Dedifferentiated amniotic fluid mesenchymal stem cell (primary cell): ENCODE results near the gene DST.
"Not testable (repeated sequence)": the region's sequence is repeated elsewhere in the genome, so short reads cannot be mapped to it uniquely, and the experiment has no call there.

Experiments used
- DNase-seq: peaks from one replicate; pipeline ENCODE4 v3.0.0-alpha.2; 2016; ENCODE audit errors: extremely low spot score

The DST gene

DNA sequence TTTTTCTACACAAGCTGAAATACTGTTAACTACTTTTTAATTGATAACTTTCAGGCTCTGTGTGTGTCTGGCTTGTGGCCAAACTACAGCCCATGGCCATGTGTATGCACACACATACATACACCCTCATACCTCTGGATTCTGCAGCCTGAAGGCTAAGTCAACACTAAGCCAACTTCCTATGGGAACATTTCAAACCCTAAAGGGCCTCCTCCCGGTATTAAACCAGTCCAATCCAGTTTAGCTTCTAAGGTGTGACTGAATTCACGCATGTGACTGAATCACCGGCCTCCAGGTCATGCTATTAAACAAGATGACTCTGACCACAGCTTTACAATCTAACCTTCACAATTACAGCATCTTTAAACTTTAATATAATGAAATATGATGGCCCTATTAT, 20.7 kb upstream of the DST start:
- no peak for DNase-seq

DNA sequence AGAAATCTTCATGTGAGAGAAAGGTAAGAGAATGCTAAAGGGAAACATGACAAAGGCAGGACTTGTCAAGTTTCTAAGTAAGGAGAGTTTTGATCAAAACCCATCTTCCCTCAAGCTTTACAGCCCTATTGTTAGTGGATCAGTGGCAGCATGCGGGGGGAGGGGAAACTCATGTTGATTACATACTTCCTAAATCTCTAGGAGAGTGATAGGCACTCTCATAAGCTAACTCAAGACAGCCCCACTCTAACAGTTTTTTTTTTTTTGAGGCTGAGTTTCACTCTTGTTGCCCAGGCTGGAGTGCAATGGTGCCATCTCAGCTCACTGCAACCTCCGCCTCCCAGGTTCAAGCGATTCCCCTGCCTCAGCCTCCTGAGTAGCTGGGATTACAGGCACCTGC, 18.6 kb upstream of the DST start:
- not testable (repeated sequence) for DNase-seq

DNA sequence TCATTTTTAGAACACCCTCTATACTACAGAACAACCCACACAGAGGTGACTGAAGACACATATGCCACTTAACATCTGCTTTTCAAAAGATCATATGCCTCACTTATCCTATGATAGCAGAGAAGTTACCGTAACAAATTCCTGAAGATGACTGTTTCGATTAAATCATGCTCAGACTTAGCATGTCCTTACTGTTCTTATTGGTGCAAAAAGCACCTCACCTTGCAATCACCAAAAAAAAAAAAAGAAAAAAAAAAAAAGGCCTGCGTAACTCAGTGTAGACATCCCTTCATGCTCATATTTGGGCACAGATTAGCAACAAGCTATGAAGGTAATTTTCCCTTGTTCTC, 17.7 kb upstream of the DST start:
- DNase-seq: no peak

DNA sequence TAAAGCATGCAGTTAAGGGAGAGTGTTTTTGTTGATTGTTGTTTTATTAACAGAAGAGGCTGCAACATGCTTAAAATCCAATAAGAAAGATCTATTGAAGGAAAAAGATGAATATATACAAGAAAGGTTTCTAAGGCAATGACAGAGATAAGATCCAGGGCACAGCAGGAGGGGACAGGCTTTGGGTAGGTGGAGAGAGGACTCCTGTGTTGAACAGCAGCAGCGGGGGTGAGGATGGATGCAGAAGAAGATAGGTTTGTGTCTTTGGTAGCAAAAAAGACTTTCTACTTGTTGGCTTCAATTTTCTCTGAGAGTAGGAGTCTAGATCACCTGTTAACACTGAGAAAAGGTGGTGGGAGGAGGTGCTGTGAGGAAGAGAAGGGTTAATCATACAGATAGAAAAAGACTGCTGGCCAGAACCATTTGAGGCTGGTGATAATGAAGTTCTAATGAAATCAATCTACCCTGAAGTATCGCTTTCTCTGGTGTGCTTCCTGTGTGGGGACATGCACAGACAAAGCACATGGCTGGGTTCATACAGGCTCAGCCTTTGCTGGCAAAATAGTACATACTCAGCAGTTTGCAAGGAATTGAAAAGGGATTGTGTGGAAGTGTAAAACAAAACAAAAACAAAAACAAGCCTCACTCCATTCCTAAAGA, 17.2 kb upstream of the DST start:
- no peak for DNase-seq

DNA sequence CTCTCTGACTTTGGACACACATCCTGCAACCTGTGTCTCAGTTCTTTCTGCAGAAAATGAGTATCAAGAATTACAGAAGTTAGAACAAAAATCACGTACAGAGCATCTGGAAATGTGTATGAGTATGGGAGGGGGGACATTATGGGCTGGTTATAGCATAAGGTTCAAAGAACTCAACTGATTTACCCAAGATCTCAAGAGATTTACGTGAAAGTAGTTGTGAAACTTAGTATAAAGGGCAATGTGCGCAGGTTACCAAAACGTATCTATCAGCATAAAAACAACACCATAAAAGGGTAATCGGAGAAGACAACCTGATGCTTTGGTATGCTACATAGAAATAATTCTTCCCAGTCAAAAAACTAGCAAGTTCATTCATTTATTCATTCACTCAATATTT, 15.6 kb upstream of the DST start:
- no peak for DNase-seq

DNA sequence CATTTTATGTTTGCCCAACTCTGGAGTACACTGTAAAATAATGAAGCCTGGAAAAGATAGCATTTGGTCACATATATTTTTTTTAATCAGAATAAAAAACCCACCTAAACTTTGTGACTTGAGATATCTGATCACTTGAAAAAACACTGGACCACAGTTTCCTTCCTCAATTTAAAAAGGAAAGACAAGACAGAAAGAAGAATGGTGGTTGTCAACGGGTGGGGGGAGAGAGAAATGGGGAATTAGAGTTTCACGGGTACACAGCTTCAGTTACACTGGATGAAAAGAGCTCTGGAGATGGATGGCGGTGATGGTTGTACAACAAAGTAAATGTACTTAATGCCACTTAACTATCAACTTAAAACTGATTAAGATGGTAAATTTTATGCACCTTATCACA, 14.7 kb upstream of the DST start:
- no peak for DNase-seq

DNA sequence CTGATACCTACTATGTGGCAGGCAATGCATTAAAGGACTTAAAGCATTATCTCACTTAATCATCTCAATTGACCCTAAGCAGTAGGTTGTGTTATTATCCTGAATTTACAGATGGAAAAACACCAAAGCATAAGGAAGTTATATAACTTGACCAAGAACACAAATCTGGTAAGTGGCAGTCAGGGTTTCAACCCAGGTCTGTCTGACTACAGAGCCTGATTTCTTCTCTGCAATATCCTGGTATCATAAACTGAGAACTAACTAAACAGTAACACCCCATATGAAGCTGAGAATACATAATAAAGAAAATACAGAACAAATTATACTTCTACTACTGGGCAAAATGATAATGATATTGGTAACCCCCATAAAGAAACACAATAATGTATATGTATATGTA, 13.8 kb upstream of the DST start:
- DNase-seq: no peak

DNA sequence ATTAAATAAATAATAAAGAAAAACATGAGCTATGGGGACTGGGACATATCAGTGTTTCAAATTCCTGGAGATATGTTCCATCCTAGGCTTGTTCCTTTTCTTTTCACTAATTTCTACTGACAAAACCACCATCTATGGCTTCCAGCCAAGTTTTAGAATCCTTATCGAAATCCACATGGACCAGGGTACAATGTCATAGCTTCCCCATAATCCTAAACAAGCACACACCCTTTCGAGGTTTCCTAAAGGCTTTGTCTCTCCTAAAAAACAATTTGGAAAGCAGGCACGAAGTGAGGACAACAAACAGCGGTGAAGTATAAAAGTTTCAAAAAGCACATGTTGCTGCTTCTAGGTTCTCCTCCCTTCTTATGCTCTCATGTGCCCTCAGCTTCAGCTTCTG, 13.3 kb upstream of the DST start:
- DNase-seq: no peak

DNA sequence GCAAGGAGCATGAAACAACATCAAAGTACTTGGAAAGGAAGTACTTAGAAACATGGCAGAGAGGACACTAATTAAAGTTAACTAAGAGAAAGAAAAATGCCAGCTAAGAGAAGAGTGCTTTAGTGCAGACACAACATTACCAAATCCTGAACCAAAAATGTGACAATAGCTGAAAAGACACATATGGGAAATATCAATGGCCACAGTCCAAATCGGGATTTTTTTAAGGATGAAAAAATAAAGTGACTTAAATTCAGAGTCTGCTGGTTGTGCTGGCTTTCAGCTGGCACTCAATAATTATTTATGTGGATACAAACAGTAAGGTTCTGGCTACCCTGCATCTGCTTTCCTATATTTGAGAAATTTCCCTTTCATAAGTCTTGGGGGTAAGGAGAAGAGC, 12.6 kb upstream of the DST start:
- no peak for DNase-seq

DNA sequence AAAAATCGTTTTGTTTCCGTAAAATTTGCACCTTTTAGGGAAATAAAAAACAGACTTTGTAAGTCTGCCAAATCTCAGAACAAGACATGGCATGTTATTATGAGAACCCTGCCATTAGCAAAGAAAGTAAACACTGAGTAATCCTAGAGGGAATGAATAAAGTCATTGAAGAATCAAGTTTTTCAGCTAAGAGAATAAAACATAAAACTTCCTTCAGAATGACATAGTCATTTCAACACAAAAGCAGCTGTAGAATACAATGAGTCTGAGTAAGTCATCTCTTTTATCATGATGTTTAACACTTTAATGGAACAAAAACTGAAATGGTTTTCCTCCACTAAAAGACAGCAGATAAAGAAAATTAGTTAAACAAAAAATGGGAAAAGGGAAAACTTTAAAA, 10.3 kb upstream of the DST start:
- peak; percentile 78 for DNase-seq

DNA sequence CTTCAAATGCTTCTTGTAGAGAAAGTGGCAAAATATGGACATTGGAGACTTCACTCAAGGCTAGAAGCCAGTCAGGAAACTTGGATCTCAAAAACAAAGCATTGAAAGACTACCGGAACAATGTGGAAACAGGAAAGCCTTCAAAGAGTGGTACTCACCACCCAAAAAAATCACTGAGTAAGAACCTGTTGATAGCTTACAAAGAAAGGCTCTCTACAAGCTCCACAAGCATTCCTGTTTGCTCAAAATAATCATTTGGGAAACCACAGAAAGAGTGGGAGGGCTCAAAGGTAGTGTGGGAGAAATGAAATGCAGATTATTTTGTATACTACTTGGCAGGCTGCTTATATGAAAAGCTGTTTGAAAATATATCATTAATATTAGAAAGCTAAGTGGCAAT, 9.5 kb upstream of the DST start:
- DNase-seq: no peak

DNA sequence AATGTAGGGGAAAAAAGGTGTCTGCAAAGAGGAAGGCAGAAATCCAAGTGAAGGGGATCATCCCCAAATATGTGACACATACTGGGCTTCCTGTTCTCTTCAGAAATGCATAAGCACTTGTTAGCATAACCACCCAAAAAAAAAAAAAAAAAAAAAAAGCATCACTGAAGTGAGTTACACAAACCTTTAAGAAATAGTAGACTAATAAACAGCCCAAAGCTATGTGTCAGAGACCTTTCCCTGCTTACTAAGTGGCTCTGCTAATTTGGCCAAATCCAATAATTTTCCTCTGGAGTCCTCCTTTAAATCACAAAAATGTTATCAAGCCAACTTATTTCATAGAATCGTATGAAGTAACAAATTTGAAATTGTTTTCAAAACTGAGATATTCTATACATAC, 7.5 kb upstream of the DST start:
- no peak for DNase-seq

DNA sequence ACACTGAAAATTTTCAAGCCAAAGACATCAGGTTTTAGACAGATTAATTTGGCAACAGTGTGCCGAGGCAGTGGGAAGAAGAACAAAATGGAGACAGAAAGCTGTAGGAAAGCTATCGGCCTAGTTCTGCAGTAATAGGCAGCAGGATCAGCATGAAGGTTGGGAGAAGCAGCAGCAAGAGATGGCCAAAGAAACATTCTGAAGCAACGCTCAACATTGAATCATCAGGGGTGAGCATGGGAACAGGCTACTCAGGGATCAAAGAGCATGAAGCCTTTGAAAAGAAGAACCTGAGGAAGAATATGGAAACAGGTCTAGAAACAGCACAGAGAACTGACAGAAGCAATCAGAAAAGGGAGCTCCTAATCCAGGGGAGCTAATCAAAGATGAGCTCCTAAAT, 7.1 kb upstream of the DST start:
- no peak for DNase-seq

DNA sequence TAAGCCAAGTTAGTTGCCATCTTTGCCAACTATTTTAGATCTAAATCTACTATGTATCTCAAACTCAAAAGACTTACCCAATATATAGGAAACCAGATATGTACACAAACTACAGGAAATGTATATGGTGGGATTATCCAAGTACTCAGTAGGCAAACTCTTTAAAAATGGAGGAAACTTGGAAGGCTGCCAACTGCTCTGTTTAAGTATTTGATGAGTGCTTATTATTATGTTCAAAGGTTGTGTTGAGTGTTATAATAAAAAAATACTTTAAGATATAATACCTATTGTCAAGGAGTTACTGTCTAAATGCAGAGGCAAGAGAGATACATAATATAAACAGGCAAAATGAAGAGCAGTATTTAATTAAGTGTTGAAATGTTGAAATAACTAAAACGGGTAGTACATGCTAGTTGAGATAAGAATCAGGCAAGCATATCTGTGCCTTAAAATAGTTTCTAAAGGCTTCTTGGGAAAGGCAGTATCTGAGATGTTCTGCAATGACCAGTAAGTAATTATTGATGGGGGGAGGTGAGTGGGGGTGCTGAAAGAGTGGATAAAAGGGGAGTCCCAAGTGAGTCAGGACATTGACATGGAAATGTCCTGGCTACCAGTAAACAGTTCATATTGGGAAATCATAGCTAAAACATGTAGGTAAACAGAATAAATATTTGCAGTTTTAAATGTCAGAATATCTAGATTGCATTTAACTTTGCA, 6.5 kb upstream of the DST start:
- no peak for DNase-seq

DNA sequence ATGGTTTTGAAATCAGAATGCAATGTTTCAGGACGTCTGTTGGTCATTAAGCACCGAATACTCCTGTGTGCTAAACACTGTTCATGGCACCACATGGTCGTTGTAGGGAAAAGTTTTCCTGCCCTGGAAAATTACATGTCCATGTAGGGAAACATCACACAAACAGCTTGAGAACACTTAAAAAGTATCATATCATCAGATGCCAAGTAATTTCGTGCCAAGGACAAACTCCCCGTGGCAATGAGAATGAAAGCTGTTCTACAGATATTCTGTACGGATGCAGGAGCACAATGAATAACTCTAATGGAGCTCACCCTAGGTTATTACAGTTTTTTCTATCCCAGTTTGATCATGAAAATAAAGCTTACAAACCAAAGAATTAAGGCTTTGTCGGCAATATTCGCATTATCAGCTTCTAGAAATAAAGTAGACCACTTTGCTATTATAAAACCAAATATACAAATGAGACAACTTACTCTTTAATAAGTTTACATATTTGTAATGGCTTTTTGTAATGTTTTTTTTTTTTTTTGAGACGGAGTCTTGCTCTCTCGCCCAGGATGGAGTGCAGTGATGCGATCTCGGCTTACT, 4.6 kb upstream of the DST start:
- DNase-seq: no peak

DNA sequence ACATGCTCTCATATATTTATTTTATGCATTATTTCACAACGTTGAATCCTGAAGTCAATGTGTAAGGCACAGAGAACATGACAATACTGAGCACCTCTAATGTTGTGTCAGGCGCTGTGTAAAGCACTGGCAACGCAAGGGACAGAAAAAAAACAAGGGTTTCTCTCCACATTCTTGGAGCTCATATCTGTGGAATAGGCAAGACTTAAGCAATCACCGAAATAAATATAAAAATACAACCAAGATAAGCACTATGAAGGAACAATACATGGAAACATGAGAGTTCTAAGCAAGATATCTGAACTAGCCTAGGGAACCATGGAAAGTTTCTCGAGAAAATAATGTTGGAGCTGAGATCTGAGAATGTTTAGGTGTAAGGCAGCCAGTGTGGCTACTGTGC, 1.7 kb upstream of the DST start:
- DNase-seq: no peak

DNA sequence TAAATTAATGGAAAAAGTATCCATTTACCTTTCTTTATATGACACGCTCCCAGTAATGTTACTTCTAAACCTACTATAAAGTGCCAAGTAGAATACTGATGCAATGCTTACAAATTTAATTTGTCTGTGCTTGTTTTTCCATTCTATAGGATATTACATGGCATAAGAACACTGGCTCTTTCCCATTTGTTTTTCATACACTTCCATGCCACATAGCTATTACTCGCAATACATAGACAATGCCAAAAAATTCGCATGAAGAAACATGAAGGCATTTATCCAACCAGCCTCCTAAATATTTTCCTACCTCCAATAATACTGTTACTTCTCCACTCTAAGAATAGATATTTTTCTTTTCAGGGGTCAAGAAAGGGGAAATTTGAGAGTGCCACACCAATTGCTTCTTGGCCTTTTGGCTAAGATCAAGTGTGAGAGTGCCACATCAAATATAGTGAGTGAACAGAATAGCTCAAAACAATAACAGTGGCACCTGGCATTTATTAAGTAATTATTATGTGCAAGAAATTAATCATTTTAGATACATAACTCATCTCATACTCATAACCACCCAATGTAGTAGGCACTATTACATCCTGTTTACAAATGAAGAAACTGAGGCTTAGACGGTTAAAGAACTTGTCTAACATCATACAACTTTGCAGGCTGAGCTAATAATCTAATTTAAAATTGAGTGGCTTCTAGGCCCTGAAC, 845 bp upstream of the DST start:
- no peak for DNase-seq

DNA sequence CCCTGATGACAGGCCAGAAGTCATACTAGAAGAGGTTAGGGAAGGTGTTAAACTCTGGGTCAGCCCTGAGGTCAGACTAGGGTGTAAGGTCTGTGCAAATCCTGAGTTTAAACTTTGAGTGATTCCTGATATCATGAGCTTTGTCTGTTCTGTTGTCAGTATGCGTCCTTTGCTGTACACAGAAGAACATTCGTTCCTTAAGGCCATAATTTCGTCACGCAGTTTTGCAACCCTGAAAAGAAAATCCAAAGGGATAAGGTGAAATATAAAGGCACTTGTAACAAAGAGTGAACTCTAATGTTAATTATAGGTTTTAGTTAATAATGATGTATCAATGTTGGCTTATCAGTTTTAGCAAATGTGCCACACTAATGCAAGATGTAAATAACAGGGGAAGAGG, 2.3 kb downstream of the DST start:
- no peak for DNase-seq

DNA sequence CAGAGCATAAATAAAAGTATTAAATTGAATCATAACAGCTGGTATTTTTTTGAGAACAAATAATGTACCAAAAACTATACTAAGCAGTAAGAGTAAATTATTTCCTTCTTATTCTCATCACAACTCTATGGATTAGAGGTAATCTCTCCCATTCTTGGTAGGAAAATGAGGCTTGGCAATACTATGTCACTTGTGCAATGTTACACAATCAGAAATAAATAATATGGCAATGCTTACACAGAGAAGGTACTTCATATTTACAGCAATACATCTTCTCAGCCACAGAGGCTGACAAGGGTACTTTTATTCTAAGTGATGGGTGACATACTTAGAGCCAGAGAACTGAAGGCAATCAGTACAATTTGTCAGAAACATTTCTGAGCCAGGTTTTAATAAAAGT, 3.9 kb downstream of the DST start:
- no peak for DNase-seq

DNA sequence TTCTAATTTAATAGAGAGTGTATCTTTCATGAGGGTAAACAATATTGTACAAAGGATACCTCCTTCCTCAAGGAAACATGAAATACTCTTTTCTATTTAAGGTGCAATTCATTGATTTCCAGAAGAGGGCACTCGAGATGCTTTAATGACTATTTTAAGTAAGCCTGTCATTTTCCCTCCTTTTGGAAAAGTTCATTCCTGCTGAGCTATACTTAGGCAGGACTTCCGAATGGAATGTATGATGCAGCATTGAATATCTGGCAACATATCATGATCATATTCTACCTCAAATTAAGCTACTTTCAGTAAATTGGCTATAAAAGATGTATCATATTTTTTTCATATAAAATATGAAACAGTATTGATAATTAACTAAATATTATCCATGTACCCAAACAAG, 5.0 kb downstream of the DST start:
- DNase-seq: peak; percentile 71

DNA sequence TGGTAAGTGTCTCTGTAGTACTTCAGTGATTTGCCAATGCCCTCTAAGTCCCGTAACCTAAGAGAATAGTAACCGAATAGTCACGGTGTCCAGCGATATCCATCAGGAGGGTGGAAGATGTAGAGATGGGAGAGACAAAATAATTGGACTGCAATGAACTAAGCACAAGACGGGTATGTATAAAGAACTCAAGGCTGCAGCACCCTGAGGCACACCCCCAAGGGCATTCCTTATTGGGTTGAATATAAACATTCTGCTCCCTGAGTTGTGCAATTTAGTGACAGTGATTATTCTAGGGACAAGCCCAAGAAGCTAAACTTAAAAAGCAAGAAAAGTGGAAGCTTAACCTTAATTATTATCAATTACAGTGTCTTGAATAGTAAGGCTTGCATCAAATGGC, 14.6 kb downstream of the DST start:
- DNase-seq: no peak

DNA sequence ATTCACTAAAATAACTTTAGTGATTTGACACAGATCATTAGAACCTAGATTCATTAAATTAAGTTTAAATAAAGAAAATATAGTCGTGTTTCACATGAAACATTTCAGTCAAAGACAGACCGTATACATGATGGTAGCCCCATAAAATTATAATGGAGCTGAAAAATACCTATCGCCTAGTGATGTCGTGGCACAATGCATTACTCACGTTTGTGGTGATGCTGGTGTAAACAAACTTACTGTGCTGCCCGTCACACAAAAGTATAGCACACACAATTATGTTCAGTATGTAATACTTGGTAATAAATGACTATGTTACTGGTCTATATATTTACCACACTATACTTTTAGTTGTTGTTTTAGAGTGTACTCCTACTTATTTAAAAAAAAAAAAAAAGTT, 17.3 kb downstream of the DST start:
- no peak for DNase-seq

DNA sequence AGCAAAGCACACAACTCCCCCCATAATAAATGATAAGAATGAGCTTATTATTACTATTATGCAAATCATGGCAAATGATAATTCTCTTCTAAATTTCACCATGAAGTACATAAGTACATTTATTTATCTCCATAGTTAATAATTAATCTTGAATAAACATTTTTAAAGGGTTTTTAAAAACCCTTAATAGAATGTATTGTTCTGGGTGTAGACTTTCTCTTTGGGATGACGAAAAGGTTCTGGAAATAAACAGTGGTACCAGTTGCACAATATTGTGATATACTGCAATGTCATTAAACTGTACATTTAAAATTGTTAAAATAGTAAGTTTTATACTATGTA, 18.0 kb downstream of the DST start:
- DNase-seq: no peak
